Panc1 (cell line): Measurements from ENCODE around the gene MSX1. TPM values are rescaled to one million over a fixed set of nuclear protein-coding genes. Genes with fewer than 3 reads are reported as not detected.

ENCODE experiments used
- ATAC-seq: fragments of 200-7000 bp; cut with Tn5 transposase; 2 replicates; pipeline ENCODE4 v1.9.1; 2020; ENCODE audit warnings: mild to moderate bottlenecking, moderate library complexity
- BruUV-seq: library from RNA; stranded (reverse); fragments of 400-500 nt; replicated peaks from 2 replicates; lab custom pipeline; 2021; lab: Mats Ljungman, UMichigan
- CTCF ChIA-PET: fragments of 300-600 bp; sonication (Branson Sonifier 250); formaldehyde crosslinking; loops from one replicate; lab custom pipeline; 2022; ENCODE audit warnings: antibody characterized with exemption; lab: Charles Lee
- POLR2A ChIA-PET: fragments of 300-600 bp; sonication (Branson Sonifier 250); formaldehyde crosslinking; loops from one replicate; lab custom pipeline; 2022; ENCODE audit warnings: antibody characterized with exemption; lab: Charles Lee
- DNase-seq: peaks from one replicate; pipeline ENCODE4 v3.0.0-alpha.2; 2010; ENCODE audit warnings: low read depth, low spot score
- H3K27ac ChIP-seq: 2 replicates; pipeline ENCODE4 v1.5.1; 2011; ENCODE audit warnings: mild to moderate bottlenecking, low read length, inconsistent platforms
- H3K27me3 ChIP-seq: fragments of 200-500 bp; sonication (Bioruptor generic); 2 replicates; pipeline ENCODE4 v1.6.0; 2014; ENCODE audit warnings: low read length, inconsistent platforms; ENCODE audit not compliant: control insufficient read depth, insufficient read depth
- H3K36me3 ChIP-seq: fragments of 200-500 bp; sonication (Bioruptor generic); 2 replicates; pipeline ENCODE4 v1.5.1; 2014; ENCODE audit warnings: inconsistent platforms, mild to moderate bottlenecking, low read length, moderate library complexity; ENCODE audit not compliant: control insufficient read depth, insufficient read depth
- H3K4me1 ChIP-seq: 2 replicates; pipeline ENCODE4 v1.5.1; 2011; ENCODE audit warnings: inconsistent platforms, mild to moderate bottlenecking, low read length, moderate library complexity; ENCODE audit not compliant: control insufficient read depth, insufficient read depth
- H3K4me3 ChIP-seq, 2 experiments: 2 replicates each; pipeline ENCODE4 v1.5.1; 2011 to 2012; ENCODE audit warnings: low read depth in 2 of 2, low read length in 2 of 2, mild to moderate bottlenecking in 2 of 2, inconsistent platforms in 1 of 2, moderate library complexity in 1 of 2
- H3K9me3 ChIP-seq: fragments of 200-500 bp; sonication (Bioruptor generic); 2 replicates; pipeline ENCODE4 v1.5.1; 2014; ENCODE audit warnings: low read depth, mild to moderate bottlenecking, inconsistent platforms, low read length, moderate library complexity; ENCODE audit not compliant: control insufficient read depth, insufficient read depth
- CTCF ChIP-seq: fragments of 450-650 bp; IDR thresholded peaks from 2 replicates; pipeline ENCODE4 v1.5.1; 2017; ENCODE audit warnings: mild to moderate bottlenecking
- POLR2AphosphoS5 ChIP-seq: IDR thresholded peaks from 2 replicates; pipeline ENCODE4 v1.6.1; 2012; ENCODE audit warnings: mild to moderate bottlenecking, low read depth, low read length, moderate library complexity
- REST ChIP-seq, 2 experiments: IDR thresholded peaks; 2 replicates each; pipeline ENCODE4 v1.6.1; 2011 to 2012; ENCODE audit warnings: low read depth in 2 of 2, control low read depth in 1 of 2, low read length in 1 of 2, mild to moderate bottlenecking in 1 of 2, moderate library complexity in 1 of 2; ENCODE audit not compliant: insufficient read depth in 1 of 2
- SIN3A ChIP-seq: IDR thresholded peaks from 2 replicates; pipeline ENCODE4 v1.6.1; 2012; ENCODE audit warnings: low read depth, mild to moderate bottlenecking, low read length, moderate library complexity, borderline replicate concordance; ENCODE audit not compliant: insufficient read depth
- TCF7L2 ChIP-seq: IDR thresholded peaks from 2 replicates; pipeline ENCODE4 v1.6.1; 2011; ENCODE audit warnings: mild to moderate bottlenecking, low read depth, low read length, inconsistent platforms
- in situ Hi-C: cut with HindIII; loops from 2 replicates; pipeline ENCODE4 v1.10.0; 2016; ENCODE audit warnings: low sequenced_read_pairs, low pct_unique_long_range_greater_than_20kb
- intact Hi-C: fragments of 100-400 bp; cut with micrococcal nuclease; formaldehyde crosslinking; loops from one replicate; pipeline ENCODE4 v1.10.0; 2022; ENCODE audit not compliant: unreplicated experiment
- total RNA-seq: library from RNA; stranded (reverse); gene quantifications from one replicate; pipeline ENCODE4 v1.2.1, GENCODE V29; 2021; ENCODE audit not compliant: unreplicated experiment

MSX1 gene
- total RNA-seq, 1 experiment from 2014 or later: 3.4 TPM

DNA sequence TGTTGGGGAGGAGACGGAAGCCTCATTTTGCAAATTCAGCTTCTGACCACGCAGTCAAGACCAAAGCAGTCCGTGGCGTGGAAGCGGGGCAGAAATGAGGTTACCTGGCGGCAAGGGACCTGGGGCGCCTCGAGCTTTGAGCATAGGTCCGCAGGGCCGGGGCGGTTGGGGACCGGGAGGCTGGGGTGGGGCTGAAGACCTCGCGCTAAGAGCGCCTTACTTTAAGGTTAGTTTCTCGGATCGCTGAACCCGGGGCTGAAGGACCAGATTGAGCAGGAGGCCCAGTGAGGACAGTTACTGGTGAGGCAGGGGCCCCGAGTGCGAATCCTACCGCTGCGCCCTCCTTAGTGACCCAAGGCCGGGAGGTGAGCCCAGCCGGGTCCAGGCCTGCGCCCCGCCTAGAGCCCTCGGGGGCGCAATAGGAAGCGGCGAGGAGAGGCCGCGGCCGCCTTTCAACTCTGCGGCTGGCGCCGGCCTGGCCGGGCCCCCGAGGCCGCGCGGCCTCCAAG, 7.5 kb downstream of the MSX1 start:
- no peak for TF ChIP-seq CTCF
- TF ChIP-seq TCF7L2: no peak
- TF ChIP-seq POLR2AphosphoS5: no peak
- no peak for TF ChIP-seq SIN3A
- no peak for TF ChIP-seq REST (IDR thresholded peaks at IDR 0.05; ENCODE audit: insufficient read depth in 1 of 2, low read depth in 2 of 2, low read length in 1 of 2)
- ATAC-seq (no peak), DNase-seq (no peak)
- POLR2A ChIA-PET: no interaction called here
- Histone ChIP-seq H3K4me1 (no peaks in the 10 kb centered on the region), H3K36me3 (no peaks in the 10 kb centered on the region), H3K4me3 (no peak overlapping the region), H3K9me3 (no peaks in the 10 kb centered on the region), H3K27ac (no peak overlapping the region), H3K27me3 (peaks cover 4% of the 10 kb centered on the region; the same call in 1 of the 2 replicates)
- CTCF ChIA-PET: no interaction called here
- in situ Hi-C loops: no loop called here
- BruUV-seq: no TSS peak
- intact Hi-C loops: loop anchor here (10.0 kb wide), 1 partner anchor 382 kb away; no protein-coding TSS in a partner anchor

DNA sequence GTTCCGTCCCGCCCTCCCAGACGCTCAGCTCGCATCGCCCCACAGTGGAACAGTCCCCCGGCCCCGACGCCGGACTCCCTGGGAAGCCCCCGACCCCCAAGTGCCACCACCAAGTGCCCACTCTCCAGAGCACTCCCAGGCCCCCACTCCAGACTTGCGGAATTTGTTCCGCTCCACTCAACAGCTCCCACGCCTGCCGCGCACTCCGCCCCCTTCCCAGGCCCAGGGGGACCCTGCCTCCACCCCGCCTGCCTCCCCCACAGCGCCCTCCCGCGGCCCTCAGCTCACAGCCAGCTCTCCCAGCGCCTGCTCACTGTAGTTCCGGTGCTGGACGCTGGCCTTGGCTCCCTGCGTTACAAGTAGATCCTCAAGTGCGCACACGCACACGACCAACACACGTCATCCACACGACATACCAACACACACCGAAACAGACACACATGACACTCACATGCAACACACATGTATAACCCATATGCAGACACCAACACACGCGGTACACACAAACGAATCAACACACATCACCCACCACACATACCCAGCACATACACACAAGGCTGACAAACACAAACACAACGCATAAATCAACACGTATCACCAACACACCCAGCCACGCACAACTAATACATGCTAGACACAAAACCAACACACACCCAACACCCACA, 8.0 kb downstream of the MSX1 start:
- ChIA-PET POLR2A (no interaction called here), CTCF (interaction anchor here (0.7 kb wide), 1 partner anchor 18 kb away, joined by 5 read pairs; no protein-coding TSS in a partner anchor)
- no TSS peak for BruUV-seq
- H3K27ac ChIP-seq: no peak overlapping the region
- peaks cover 4% of the 10 kb centered on the region; the same call in 1 of the 2 replicates for H3K27me3 ChIP-seq
- ATAC-seq (no peak), DNase-seq (no peak)
- H3K9me3 ChIP-seq: no peaks in the 10 kb centered on the region
- intact Hi-C loops: loop anchor here (10.0 kb wide), 1 partner anchor 383 kb away; no protein-coding TSS in a partner anchor
- H3K4me3 ChIP-seq: no peak overlapping the region
- H3K4me1 ChIP-seq: no peaks in the 10 kb centered on the region
- in situ Hi-C loops: no loop called here
- no peak for TF ChIP-seq CTCF
- TF ChIP-seq TCF7L2: no peak
- no peak for TF ChIP-seq REST (IDR thresholded peaks at IDR 0.05; ENCODE audit: insufficient read depth in 1 of 2, low read depth in 2 of 2, low read length in 1 of 2)
- TF ChIP-seq SIN3A: no peak
- TF ChIP-seq POLR2AphosphoS5: no peak
- no peaks in the 10 kb centered on the region for H3K36me3 ChIP-seq
